ENCODE data around the gene DNAJC16.
"Not testable (repeated sequence)": the region's sequence is repeated elsewhere in the genome, so short reads cannot be mapped to it uniquely, and the experiment has no call there.

The DNAJC16 gene

DNA sequence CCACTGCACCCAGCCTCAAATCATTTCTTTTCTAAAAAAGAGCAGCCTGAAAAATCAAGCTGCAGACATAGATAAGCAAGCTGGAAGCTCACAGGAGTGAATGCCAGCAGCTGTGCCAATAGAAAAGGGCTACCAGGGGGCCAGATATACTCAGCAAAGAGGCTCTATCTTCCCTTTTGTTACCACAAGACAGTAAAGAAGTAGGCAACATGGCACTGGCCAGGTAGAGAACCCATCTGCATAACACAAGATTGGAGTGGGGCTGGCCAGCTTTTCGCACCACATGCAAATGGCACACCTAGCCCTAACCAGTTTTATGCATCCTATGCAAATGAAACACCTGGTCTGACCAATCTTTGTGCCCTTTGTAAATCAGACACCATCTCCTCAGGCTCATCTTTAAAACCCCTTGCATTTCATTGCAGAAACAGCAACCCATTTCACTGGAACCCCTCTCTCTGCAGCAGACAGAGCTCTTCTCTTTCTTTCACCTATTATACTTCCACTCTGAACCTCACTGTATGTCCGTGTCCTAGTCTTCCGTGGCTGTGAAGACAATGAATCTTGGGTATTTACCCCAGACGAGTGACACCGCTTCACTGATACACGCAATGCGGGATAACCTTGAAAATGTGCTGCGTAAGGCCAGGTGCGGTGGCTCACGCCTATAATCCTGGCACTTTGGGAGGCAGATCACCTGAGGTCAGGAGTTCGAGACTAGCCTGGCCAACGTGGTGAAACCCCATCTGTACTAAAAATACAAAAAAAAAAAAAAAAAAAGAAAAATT, 17.8 kb upstream of the DNAJC16 start:
- no peak for DNase-seq

- no peak for DNase-seq
Measured at GRCh38 chr1:15509586-15509985, 17.1 kb upstream of the DNAJC16 start.

DNA sequence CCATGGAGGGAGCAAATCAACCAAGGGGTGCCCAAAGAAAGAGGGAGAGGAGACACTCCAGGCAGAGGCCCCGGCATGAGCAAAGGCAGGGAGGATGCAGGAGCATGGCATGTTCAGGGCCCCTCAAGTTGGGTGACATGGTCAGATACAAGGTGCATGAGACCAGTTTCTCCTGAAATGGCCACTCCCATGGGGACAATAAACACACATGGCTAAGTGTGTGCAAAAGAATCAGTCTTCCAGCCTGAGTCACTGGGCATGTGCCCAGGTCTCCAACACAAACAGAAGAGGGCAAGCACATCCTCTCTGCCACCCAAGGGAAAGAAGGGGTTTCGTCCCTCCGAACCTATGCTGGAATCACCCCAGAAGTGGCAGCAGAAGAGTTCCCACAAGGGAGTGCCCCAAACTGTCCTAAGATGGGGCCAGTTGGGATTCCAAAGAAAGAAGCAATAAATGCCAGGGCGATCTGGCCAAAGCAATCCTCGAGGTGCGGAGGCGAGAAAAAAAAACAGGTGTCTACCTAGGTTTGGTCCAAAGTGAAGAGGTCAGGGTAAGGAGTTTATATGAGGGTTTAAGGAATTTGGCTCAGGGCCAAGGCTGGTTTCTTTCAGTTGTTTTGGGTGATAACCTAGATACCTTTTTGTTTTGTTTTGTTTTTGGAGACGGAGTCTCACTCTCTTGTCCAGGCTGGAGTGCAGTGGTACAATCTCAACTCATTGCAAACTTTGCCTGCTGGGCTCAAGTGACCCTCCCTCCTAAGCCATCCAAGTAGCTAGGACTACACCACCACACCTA, 15.8 kb upstream of the DNAJC16 start:
- no peak for DNase-seq

DNA sequence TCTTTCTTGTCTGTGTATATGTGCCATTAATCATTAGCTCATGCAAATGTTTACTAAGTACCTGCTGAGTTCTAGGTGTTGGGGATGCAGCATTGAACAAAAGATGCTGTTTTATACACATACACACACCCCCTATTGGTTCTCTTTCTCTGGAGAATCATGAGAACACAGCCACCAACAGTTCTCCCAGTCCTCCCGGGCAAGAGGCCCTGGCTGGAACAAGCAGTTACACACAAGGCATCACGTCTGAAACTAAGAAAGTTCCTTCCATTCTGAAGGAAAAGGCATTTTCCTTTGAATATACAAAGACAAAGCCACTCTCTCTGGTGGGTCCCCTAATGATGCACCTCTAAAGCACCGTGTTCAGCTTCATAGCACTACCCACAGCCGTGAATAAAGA, 13.5 kb upstream of the DNAJC16 start:
- DNase-seq = no peak

DNA sequence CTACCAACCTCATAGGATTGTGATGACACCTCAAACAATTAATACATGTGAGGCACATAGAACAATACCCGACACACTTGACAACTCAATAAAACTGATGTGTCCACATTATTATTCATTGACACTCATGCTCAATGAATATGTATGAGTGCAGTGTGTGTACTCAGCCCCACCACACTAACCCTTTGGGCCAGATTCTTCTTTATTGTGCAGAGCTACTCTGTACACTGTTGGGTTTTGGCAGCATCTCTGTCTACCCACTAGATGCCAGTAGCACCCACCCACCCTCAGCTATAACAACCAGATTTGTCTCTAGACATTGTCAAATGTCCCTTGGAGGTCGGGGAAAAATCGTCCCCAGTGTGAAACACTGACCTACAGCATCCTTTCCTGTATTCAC, 12.7 kb upstream of the DNAJC16 start:
- DNase-seq = no peak

DNA sequence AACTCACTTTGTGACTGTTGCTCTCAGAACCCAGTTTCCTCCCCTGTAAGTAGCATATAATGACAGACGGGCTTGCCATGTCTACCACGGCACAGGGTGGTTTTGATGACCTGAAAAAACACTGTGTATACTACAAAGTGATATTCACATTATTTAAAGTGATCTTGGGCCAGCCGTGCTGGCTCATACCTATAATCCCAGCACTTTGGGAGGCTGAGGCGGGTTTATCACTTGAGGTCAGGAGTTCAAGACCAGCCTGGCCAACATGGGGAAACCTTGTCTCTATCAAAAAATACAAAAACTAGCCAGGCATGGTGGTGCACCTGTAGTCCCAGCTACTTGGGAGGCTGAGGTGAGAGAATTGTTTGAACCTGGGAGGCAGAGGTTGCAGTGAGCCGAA, 12.1 kb upstream of the DNAJC16 start:
- not testable (repeated sequence) for DNase-seq

DNA sequence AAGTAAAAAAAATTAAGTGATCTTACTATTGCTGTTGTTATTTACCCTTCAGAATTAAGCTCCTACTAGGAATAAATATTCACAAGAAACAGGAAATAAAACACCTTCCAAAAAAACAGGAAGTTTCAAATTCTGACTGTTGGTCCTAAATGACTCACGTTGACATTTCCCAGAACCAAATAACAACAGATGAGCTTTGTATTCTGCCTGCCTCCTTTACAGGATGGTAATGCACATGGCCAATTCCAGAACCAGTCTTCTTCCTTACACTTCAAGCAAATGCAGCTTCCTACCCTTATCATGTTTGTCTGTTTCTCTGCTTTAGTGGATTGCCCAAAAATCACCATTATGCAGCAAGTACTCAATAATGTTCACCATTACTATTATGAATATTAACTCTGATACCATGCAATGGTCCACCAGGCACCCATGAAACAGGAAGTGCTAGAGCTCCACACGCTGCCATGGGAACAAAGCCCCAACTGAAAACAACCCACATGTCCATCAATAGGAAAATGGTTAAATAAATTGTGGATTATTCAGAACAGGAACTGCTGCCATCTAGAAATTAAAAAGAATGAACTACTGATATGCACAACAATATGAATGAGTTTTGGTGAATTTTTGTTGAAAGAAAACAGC, 11.5 kb upstream of the DNAJC16 start:
- peak in 1 of 2 experiments; percentile 25 for DNase-seq

DNA sequence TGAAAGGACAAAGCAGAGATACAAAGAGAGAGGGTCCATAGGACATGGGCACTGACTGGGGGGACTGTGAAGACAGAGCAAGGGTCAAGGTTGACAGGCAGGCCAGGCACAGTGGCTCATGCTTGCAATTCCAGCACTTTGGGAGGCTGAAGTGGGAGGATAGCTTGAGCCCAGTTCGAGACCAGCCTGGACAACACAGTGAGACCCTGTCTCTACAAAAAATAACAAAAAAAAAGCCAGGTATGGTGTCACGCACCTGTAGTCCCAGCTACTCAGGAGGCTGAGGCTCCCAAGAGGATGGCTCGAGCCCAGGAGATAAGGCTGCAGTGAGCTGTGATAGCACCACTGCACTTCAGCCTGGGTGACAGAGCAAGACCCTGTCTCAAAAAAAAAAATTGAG, 7.0 kb upstream of the DNAJC16 start:
- no peak for DNase-seq

GRCh38 chr1:15521206-15521906, 5.3 kb upstream of the DNAJC16 start:
- not testable (repeated sequence) for DNase-seq

GRCh38 chr1:15522551-15522950, 4.1 kb upstream of the DNAJC16 start:
- DNase-seq = no peak

GRCh38 chr1:15523104-15524020, 3.3 kb upstream of the DNAJC16 start:
- no peak for DNase-seq

- DNase-seq = no peak
Measured at GRCh38 chr1:15524021-15524282, 2.7 kb upstream of the DNAJC16 start, which contains the start of gene CASP9. TSS of gene CASP9 (minus strand) at chr1:15524215. CDS start at chr1:15524200, 15 bp downstream.

DNA sequence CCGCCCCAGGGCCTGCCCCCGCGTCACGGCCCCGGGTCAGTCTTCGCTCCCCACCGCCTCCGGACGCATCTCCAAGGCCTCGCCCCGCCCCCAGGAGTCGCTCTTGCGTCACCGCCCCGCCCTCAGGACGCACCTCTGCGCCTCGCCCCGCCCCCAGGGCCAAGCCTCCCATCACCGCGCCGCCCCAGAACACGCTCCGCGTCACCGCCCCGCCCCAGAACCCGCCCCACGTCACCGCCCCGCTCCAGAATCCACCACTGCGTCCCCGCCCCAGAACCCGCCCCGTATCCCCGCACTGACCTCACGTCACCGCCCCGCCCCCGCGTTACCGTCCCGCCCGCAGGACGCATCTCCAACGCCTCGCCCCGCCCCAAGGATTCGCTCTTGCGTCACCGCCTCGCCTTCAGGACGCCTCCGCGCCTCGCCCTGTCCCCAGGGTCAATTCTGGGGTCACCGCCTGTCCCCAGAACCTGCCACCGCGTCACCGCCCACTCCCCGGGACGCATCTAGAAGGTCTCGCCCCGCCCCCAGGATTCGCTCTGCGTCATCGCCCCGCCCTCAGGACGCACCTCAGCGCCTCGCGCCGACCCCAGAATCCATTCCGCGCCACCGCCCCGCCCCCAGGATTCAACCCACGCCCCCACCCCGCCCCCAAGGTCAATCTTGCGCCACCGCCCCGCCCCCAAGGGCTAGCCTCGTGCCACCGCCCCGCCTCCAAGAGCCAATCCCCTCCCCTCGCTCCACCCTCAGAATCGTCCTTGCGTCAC, 2.2 kb upstream of the DNAJC16 start:
- peak; percentile 84 to 91 for DNase-seq

DNA sequence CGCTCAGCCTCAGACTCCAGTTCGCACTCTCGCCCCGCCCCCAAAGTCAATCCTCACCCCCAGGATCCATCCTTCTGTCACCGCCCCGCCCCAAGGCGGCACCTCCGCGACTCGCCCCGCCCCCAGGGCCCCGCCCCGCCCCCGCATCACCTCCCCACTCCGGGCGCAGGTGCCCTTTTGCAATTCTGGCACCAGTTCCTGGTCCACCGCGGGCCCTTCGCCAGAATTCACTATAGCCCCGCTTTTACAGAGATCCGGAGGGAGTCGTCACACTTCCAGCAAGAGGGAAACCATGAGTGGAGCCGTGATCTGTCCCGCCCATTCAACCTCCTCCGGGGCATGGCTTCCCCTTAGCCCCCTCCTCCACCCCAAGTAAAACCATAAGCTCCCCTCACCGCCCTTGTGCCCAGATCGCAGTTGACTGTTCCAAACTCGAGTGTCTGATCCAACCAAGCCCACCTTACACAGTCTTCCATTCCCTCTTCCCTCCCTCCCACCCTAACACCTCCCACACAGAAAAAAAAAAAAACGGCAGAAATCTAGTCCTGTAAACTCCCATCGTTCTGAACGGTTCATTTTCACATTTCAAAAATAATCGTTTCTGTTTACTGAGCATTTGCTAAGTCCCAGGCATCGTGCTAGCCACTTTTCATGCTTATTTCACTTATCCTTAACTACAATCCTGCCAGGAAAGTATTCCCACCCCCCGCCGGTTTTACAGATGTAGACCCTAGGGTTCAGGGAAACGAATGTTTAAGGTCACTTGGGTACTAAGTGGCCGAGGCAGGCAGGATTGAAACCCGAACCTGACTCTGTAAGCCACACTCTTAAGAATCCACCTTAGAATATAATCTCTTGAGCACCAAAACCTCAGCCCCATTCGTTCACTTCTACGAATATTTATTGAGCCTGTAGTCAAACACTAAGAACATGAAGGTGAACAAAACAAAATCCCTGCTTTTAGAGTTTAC, 1.3 kb upstream of the DNAJC16 start:
- DNase-seq = peak; percentile 76 to 84

- no peak for DNase-seq
Measured at GRCh38 chr1:15526021-15526489, 593 bp upstream of the DNAJC16 start.

DNA sequence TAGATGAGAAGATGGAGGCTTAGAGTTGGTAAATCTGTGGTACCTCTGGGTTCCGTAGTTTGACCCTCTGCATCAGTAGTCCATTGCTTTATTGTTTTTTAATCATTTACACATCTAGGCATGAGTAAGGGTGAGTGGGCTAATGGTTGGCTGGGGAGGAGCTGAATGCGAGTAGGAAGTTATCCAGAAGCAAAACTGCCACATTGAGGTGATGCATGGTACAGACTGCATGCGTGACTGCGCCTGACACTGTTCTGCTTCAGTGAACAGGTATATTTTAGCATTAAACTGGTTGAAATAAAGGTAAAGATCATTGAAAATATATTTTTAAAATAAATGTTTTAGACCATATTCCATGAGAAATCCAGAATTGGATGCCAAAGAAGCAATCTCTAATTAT, 4.4 kb downstream of the DNAJC16 start:
- no peak for DNase-seq

- no peak for DNase-seq
Measured at GRCh38 chr1:15531682-15532081, 5.0 kb downstream of the DNAJC16 start.

DNA sequence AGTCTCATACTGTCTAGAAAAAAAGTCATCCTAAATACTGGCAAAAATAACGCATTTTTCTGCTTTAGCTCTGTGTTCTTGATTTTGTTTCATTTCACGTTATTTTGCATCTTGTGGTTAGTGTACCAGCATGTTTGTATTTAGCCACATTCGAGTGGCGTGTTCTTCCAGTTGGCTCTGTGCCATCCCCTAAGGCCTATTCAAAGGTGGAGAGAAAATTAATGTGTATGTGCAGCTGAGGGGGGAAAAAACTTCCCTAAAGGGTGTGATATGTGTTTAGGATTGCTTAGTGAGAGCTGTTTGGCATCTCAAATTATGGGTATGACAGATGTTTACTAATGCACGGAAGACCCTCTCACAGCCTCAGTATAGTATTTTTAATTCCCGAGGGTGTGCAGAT, 12.1 kb downstream of the DNAJC16 start:
- no peak for DNase-seq

- no peak for DNase-seq
Measured at GRCh38 chr1:15540186-15540585, 13.5 kb downstream of the DNAJC16 start.

DNA sequence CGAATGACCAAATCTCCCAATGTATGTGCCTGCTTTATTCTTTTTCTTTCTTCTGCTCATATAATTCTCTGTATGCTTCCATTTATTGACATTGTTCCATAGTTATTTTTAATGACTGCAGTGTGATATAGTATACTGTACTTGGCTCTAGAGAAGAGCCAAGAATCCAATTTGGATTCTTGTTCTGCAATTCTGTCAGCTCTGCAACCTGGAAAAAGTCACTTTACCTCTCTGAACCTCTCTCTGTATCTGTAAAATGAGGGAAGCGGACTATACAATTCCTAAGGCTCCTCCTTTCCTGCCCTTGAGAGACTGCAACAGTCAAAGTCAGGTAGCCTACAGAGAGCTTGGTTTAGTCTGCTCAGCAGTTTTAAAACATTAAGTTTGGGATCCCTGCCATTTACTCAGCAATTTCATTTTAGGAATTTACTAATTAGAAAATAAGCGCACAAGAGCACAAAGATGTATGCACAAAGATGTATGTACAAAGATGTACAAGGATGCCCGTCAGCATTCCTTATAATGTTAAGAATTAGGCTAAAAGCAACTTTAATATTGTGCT, 14.7 kb downstream of the DNAJC16 start:
- no peak for DNase-seq
